ENCODE measurements around the gene LSM4. TPM values are rescaled to one million over a fixed set of nuclear protein-coding genes. Genes with fewer than 3 reads are reported as not detected.

Gene LSM4
- total and polyA plus RNA-seq, 2 donors (not counting 1 experiment from before 2014, with no cell fraction given), result 50.9 to 124 TPM

DNA sequence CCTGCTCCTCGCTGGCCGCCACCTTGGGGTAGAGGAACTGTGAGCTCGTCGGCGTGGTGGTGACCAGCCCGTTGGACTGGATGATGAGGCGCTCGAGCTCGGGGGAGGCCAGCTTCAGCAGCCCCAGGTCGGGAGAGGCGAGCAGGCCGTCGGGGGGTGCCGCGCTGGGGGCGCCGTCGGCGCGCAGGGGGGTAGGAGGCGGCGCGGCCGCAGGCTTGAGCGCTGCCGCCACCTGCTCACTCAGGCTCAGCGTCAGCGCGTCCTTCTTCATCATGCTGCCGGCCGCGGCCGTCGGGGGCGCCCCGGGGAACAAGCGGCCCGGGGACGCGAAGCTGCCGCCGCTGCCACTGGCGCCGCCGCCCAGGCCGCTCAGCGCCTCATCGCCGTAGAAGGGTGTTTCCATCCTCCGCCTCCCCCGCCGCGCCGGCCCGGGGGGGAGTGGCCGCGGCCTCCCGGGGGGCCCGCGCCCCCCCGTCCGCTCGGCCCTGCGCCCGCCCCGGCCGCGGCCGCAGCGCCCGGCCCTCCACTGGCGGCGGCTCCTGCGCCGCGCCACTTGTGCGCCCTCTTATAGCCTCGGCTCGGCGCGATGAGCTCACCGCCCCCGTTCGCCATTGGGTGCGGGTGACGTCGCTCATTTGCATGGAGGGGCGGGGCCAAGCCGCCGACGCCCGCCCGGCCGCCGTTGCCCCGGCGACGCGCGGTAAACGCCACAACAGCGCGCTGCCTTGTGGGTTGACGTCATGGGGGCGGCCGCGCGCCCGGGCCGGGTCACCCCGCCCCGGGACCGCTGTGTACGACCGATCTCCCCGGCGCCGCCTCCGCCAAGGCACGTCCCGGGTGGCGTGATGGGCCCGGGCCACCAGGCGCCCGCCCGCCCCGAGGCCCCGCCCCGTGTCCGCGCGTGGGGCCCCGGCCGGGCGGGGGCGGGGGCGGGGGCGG lies 41.5 kb downstream of the LSM4 start, which contains the start of gene JUND:
TSS of gene JUND (minus strand) at position 541 of the 939 bp plus-strand sequence. CDS start at position 403, 138 bp downstream.
- peak within 1 kb of the TSS; percentile 86 for H3K4me2 ChIP-seq (ENCODE audit: extremely low read depth, insufficient read depth, low read length)
- no peak within 1 kb of the TSS for H2AFZ ChIP-seq (ENCODE audit: low read length)
- H3K36me3 ChIP-seq (ENCODE audit: control insufficient read depth, insufficient read depth, low read length), result peaks cover 11% of the 10 kb centered on the region
- H3K9me3 ChIP-seq (ENCODE audit: control insufficient read depth, insufficient read depth, low read depth, low read length), result no peaks in the 10 kb centered on the region
- no peaks in the 10 kb centered on the region for H3K27me3 ChIP-seq (ENCODE audit: control insufficient read depth, insufficient read depth, low read length)
- H4K20me1 ChIP-seq (ENCODE audit: control insufficient read depth, extremely low read depth, insufficient read depth, low read length), result no peaks in the 10 kb centered on the region
- peak within 1 kb of the TSS; percentile 99 for H3K9ac ChIP-seq (ENCODE audit: insufficient read depth, low read length)
- peaks cover 39% of the 10 kb centered on the region for H3K79me2 ChIP-seq (ENCODE audit: control insufficient read depth, insufficient read depth, low read length)
- H3K4me3 ChIP-seq (replicated peaks in 1 of 4; ENCODE audit: control extremely low read depth in 1 of 4, insufficient read depth in 1 of 4, low read depth in 3 of 4, low read length in 4 of 4), result peak within 1 kb of the TSS; percentile 85 to 95 (median 92)
- TF ChIP-seq, protein P1, sequence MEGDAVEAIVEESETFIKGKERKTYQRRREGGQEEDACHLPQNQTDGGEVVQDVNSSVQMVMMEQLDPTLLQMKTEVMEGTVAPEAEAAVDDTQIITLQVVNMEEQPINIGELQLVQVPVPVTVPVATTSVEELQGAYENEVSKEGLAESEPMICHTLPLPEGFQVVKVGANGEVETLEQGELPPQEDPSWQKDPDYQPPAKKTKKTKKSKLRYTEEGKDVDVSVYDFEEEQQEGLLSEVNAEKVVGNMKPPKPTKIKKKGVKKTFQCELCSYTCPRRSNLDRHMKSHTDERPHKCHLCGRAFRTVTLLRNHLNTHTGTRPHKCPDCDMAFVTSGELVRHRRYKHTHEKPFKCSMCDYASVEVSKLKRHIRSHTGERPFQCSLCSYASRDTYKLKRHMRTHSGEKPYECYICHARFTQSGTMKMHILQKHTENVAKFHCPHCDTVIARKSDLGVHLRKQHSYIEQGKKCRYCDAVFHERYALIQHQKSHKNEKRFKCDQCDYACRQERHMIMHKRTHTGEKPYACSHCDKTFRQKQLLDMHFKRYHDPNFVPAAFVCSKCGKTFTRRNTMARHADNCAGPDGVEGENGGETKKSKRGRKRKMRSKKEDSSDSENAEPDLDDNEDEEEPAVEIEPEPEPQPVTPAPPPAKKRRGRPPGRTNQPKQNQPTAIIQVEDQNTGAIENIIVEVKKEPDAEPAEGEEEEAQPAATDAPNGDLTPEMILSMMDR (conservative IDR thresholded peaks at IDR 0.05 in 1 of 2, IDR thresholded peaks at IDR 0.05 in 1 of 2; ENCODE audit: low read depth in 1 of 2, low read length in 2 of 2), result no peak
- no peak for TF ChIP-seq EZH2 (IDR thresholded peaks at IDR 0.05; ENCODE audit: low read length, missing control alignments)
- peak within 1 kb of the TSS; percentile 100 for H3K27ac ChIP-seq (ENCODE audit: insufficient read depth, low read length)
- peaks cover 20% of the 10 kb centered on the region for H3K4me1 ChIP-seq (ENCODE audit: control insufficient read depth, extremely low read depth, insufficient read depth, low read length)
- peak; percentile 96 to 98 for DNase-seq (ENCODE audit: low read depth in 2 of 2)

DNA sequence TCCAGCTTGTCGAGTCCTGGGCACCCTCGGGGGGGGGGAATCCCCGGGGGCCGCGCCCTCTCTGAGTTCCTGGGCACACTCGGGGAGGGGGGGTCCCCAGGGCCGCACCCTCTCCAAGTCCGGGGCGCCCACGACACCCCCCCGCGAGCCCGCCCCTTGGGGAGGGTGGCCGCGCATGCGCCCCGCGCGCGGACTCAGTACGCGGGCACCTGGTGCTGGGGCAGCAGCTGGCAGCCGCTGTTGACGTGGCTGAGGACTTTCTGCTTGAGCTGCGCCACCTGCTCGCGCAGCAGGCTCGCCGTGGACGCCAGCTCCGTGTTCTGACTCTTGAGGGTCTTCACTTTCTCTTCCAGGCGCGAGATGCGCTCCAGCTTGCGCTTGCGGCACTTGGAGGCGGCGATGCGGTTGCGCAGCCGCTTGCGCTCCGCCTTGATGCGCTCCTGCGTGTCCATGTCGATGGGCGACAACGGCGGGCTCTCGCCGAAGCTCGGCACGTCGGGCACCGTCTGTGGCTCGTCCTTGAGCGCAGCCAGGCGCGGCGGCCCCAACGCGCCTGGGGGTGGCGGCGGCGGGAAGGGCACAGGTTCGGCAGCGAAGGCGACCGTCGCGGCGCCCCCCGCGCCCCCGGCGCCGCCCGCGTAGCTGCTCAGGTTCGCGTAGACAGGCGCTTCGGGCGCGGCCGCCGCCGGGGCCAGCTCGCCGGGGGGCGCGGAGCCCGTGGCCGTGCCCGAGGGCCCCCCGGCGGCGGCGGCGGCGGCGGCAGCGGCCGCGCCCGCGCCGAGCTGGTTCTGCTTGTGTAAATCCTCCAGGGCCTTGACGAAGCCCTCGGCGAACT lies 42.4 kb downstream of the LSM4 start:
- Histone ChIP-seq H3K4me1 (ENCODE audit: control insufficient read depth, extremely low read depth, insufficient read depth, low read length) (peaks cover 24% of the 10 kb centered on the region), H3K4me3 (replicated peaks in 1 of 4; ENCODE audit: control extremely low read depth in 1 of 4, insufficient read depth in 1 of 4, low read depth in 3 of 4, low read length in 4 of 4) (peak overlapping the region; percentile 85 to 95 (median 92)), H3K9ac (ENCODE audit: insufficient read depth, low read length) (peak overlapping the region; percentile 99), H3K9me3 (ENCODE audit: control insufficient read depth, insufficient read depth, low read depth, low read length) (no peaks in the 10 kb centered on the region), H3K36me3 (ENCODE audit: control insufficient read depth, insufficient read depth, low read length) (peaks cover 11% of the 10 kb centered on the region), H3K27ac (ENCODE audit: insufficient read depth, low read length) (peak overlapping the region; percentile 97), H3K79me2 (ENCODE audit: control insufficient read depth, insufficient read depth, low read length) (peaks cover 44% of the 10 kb centered on the region), H4K20me1 (ENCODE audit: control insufficient read depth, extremely low read depth, insufficient read depth, low read length) (no peaks in the 10 kb centered on the region), H3K27me3 (ENCODE audit: control insufficient read depth, insufficient read depth, low read length) (no peaks in the 10 kb centered on the region), H2AFZ (ENCODE audit: low read length) (no peak overlapping the region), H3K4me2 (ENCODE audit: extremely low read depth, insufficient read depth, low read length) (peak overlapping the region; percentile 29)
- peak; percentile 69 to 82 for DNase-seq (ENCODE audit: low read depth in 2 of 2)
- TF ChIP-seq EZH2 (IDR thresholded peaks at IDR 0.05; ENCODE audit: low read length, missing control alignments), result no peak
- TF ChIP-seq, protein P1 (conservative IDR thresholded peaks at IDR 0.05 in 1 of 2, IDR thresholded peaks at IDR 0.05 in 1 of 2; ENCODE audit: low read depth in 1 of 2, low read length in 2 of 2), result no peak

All from fibroblast of lung (primary cell).